ENCODE measurements around the gene SCTR. TPM values are rescaled to one million over a fixed set of nuclear protein-coding genes. Genes with fewer than 3 reads are reported as not detected.

SCTR gene
- total and polyA plus RNA-seq, 2 of the 13 experiments (the other 11 are each of a cell fraction or from before 2014, with no cell fraction given): not detected

- intact Hi-C loops (cut with micrococcal nuclease; ENCODE audit: unreplicated experiment): no loop called here
- BruUV-seq (replicated peaks): no TSS peak
- Histone ChIP-seq H3K4me1 (ENCODE audit: insufficient read depth, low read length) (peaks cover 58% of the 10 kb centered on the region), H3K27me3 (ENCODE audit: control insufficient read depth in 1 of 2, insufficient read depth in 2 of 2, low read length in 2 of 2) (peaks cover 0 to 2% of the 10 kb centered on the region in 2 experiments; a peak in 1 of 5 replicates), H4K20me1 (ENCODE audit: insufficient read depth, low read length) (peaks cover 25% of the 10 kb centered on the region; the same call in 1 of the 2 replicates), H3K4me3 (replicated peaks in 1 of 3; ENCODE audit: insufficient read depth in 1 of 3, low read depth in 2 of 3, low read length in 3 of 3) (no peak overlapping the region), H3K4me2 (ENCODE audit: low read depth, low read length) (no peak overlapping the region), H3K79me2 (ENCODE audit: insufficient read depth, low read length) (peaks cover 13% of the 10 kb centered on the region), H2AFZ (ENCODE audit: low read length) (no peak overlapping the region), H3K9ac (ENCODE audit: insufficient read depth, low read depth, low read length) (no peak overlapping the region), H3K9me3 (ENCODE audit: low read length) (no peaks in the 10 kb centered on the region), H3K27ac (ENCODE audit: extremely low read length, insufficient read depth, low read length) (no peak overlapping the region), H3K36me3 (replicated peaks in 1 of 2; ENCODE audit: control insufficient read depth in 1 of 2, insufficient read depth in 2 of 2, low read length in 2 of 2) (peaks cover 0 to 2% of the 10 kb centered on the region in 2 experiments; a peak in 2 of 5 replicates)
- FAIRE-seq (no peak), DNase-seq (ENCODE audit: low spot score) (no peak), ATAC-seq (peak; percentile 2; the same call in 1 of the 3 replicates)
- ChIA-PET POLR2A (interaction anchor here (1.1 to 3.5 kb wide), 2 partner anchors 11 to 26 kb away, joined by 5 to 21 read pairs; partner anchors contain the start of gene TMEM37), CTCF (ENCODE audit: low intra/inter-chr PET ratio, low total read pairs) (no interaction called here)
- 68% methylated on average over 6 of the region's 7 CpGs for WGBS (ENCODE audit: low lambda C conversion rate)
- in situ Hi-C loops (cut with HindIII; ENCODE audit: extremely low pct_ligation_motif_present, low pct_unique_long_range_greater_than_20kb): no loop called here
- TF ChIP-seq ZSCAN29 (CRISPR knock-in tag; conservative IDR thresholded peaks at IDR 0.05): 0 out of 2 replicates have a peak, but pooled peaks have one; percentile 19
- TF ChIP-seq TCF12 (IDR thresholded peaks at IDR 0.05): no peak
- no peak for TF ChIP-seq TCF12 (CRISPR knock-in tag; IDR thresholded peaks at IDR 0.05)
- no peak for TF ChIP-seq ZNF205 (CRISPR knock-in tag; IDR thresholded peaks at IDR 0.05)
- TF ChIP-seq, protein P1, sequence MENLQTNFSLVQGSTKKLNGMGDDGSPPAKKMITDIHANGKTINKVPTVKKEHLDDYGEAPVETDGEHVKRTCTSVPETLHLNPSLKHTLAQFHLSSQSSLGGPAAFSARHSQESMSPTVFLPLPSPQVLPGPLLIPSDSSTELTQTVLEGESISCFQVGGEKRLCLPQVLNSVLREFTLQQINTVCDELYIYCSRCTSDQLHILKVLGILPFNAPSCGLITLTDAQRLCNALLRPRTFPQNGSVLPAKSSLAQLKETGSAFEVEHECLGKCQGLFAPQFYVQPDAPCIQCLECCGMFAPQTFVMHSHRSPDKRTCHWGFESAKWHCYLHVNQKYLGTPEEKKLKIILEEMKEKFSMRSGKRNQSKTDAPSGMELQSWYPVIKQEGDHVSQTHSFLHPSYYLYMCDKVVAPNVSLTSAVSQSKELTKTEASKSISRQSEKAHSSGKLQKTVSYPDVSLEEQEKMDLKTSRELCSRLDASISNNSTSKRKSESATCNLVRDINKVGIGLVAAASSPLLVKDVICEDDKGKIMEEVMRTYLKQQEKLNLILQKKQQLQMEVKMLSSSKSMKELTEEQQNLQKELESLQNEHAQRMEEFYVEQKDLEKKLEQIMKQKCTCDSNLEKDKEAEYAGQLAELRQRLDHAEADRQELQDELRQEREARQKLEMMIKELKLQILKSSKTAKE (CRISPR knock-in tag; IDR thresholded peaks at IDR 0.05; ENCODE audit: borderline replicate concordance): 0 out of 2 replicates have a peak, but pooled peaks have one; percentile 26
- no peak for TF ChIP-seq ZNF615 (CRISPR knock-in tag; IDR thresholded peaks at IDR 0.05; ENCODE audit: borderline replicate concordance)
- TF ChIP-seq, protein P2, sequence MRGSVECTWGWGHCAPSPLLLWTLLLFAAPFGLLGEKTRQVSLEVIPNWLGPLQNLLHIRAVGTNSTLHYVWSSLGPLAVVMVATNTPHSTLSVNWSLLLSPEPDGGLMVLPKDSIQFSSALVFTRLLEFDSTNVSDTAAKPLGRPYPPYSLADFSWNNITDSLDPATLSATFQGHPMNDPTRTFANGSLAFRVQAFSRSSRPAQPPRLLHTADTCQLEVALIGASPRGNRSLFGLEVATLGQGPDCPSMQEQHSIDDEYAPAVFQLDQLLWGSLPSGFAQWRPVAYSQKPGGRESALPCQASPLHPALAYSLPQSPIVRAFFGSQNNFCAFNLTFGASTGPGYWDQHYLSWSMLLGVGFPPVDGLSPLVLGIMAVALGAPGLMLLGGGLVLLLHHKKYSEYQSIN (CRISPR knock-in tag; IDR thresholded peaks at IDR 0.05; ENCODE audit: borderline replicate concordance): no peak
- TF ChIP-seq, protein P3, sequence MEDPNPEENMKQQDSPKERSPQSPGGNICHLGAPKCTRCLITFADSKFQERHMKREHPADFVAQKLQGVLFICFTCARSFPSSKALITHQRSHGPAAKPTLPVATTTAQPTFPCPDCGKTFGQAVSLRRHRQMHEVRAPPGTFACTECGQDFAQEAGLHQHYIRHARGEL (CRISPR knock-in tag; IDR thresholded peaks at IDR 0.05): no peak
- no peak for TF ChIP-seq ZNF547 (CRISPR knock-in tag; IDR thresholded peaks at IDR 0.05)
- TF ChIP-seq NFE2L1 (CRISPR knock-in tag; IDR thresholded peaks at IDR 0.05; ENCODE audit: borderline replicate concordance): no peak
- TF ChIP-seq HNF1B (CRISPR knock-in tag; IDR thresholded peaks at IDR 0.05): peak; percentile 64; the same call in 1 of the 2 replicates
- TF ChIP-seq ZNF510 (CRISPR knock-in tag; IDR thresholded peaks at IDR 0.05; ENCODE audit: low read depth): no peak
- no peak for TF ChIP-seq NCOA5 (CRISPR knock-in tag; IDR thresholded peaks at IDR 0.05)
- no peak for TF ChIP-seq GPN1 (CRISPR knock-in tag; IDR thresholded peaks at IDR 0.05; ENCODE audit: borderline replicate concordance)
- 0 out of 2 replicates have a peak, but pooled peaks have one; percentile 11 for TF ChIP-seq NFIC (IDR thresholded peaks at IDR 0.05; ENCODE audit: low read length)
- TF ChIP-seq SMC3 (IDR thresholded peaks at IDR 0.05; ENCODE audit: low read length): no peak
- TF ChIP-seq ARNT (IDR thresholded peaks at IDR 0.05): no peak
- no peak for TF ChIP-seq ZNF644 (CRISPR knock-in tag; IDR thresholded peaks at IDR 0.05; ENCODE audit: low read depth)
- TF ChIP-seq HOXA5 (CRISPR knock-in tag; IDR thresholded peaks at IDR 0.05): no peak
- TF ChIP-seq MAF1 (CRISPR knock-in tag; IDR thresholded peaks at IDR 0.05; ENCODE audit: borderline replicate concordance): no peak
- no peak for TF ChIP-seq CREM (IDR thresholded peaks at IDR 0.05)
- no peak for TF ChIP-seq CREM (CRISPR knock-in tag; IDR thresholded peaks at IDR 0.05)
Observed at GRCh38 chr2:119442226-119442619, 82.1 kb downstream of the SCTR start.
